Esophagus muscularis mucosa (tissue), 4 donors: ENCODE results near the gene GPX1. TPM values are rescaled to one million over a fixed set of nuclear protein-coding genes. Genes with fewer than 3 reads are reported as not detected.

Experiments
- DNase-seq: peaks from one replicate; pipeline ENCODE4 v3.0.0-alpha.2; 2017; ENCODE audit errors: extremely low spot score
- H3K27ac ChIP-seq, 4 donors: fragments of 200-600 bp; sonication (generic); replicated peaks in 1 of 4; 1 replicate in 3 of 4; 2 replicates in 1 of 4; pipeline ENCODE4 v1.5.1; 2016 to 2019; ENCODE audit warnings: mild to moderate bottlenecking in 1 of 4
- H3K27me3 ChIP-seq, 4 donors: fragments of 200-600 bp; sonication (generic); one replicate each; pipeline versions ENCODE4 v1.5.1 to v1.6.0; 2016 to 2019
- H3K36me3 ChIP-seq, 4 donors: fragments of 200-600 bp; sonication (generic); one replicate each; pipeline ENCODE4 v1.5.1; 2016 to 2019
- H3K4me1 ChIP-seq, 4 donors: fragments of 200-600 bp; sonication (generic); one replicate each; pipeline ENCODE4 v1.5.1; 2016 to 2019
- H3K4me3 ChIP-seq, 4 donors: fragments of 200-600 bp; sonication (generic); 1 replicate in 2 of 4; 2 replicates in 2 of 4; pipeline ENCODE4 v1.5.1; 2016 to 2019; ENCODE audit warnings: mild to moderate bottlenecking in 4 of 4, moderate library complexity in 1 of 4
- H3K9me3 ChIP-seq, 4 donors: fragments of 200-600 bp; sonication (generic); 1 replicate in 3 of 4; 2 replicates in 1 of 4; pipeline ENCODE4 v1.5.1; 2016 to 2019
- EP300 ChIP-seq: sonication (generic); formaldehyde crosslinking; IDR thresholded peaks from one replicate; pipeline ENCODE4 v1.6.1; 2017; ENCODE audit warnings: antibody characterized with exemption
- POLR2A ChIP-seq: fragments of 450-650 bp; IDR thresholded peaks from one replicate; pipeline ENCODE4 v1.6.1; 2017; ENCODE audit warnings: antibody characterized with exemption, moderate library complexity, mild to moderate bottlenecking, low read depth
- POLR2AphosphoS5 ChIP-seq, 2 donors: sonication (generic); formaldehyde crosslinking; IDR thresholded peaks; one replicate each; pipeline ENCODE4 v1.6.1; 2017; ENCODE audit warnings: antibody characterized with exemption in 2 of 2
- WGBS: methylation state at CpG from one replicate; pipeline ENCODE4 v1.1.5; 2018; 5-methylcytosine and 5-hydroxymethylcytosine counted together
- intact Hi-C: fragments of 100-400 bp; cut with DNase I; formaldehyde crosslinking; loops from one replicate; pipeline ENCODE4 v1.15.1; 2023
- total RNA-seq, 4 donors: library from RNA; depleted of rRNA; stranded (reverse); fragments of >200 nt; gene quantifications; one replicate each; pipeline versions ENCODE4 v1.1.0 to v1.2.1, GENCODE V29; 2016
- TF ChIP-seq, protein P1 (sequence below), 3 experiments: fragments of 200-600 bp in 2 of 3; fragments of 450-650 bp in 1 of 3; sonication (generic) in 2 of 3; IDR thresholded peaks; one replicate each; pipeline ENCODE4 v1.5.1; 2017 to 2019; ENCODE audit warnings: antibody characterized with exemption in 3 of 3, mild to moderate bottlenecking in 2 of 3, moderate library complexity in 1 of 3

Gene GPX1
- total RNA-seq, 4 donors from 2014 or later = 154 to 295 (median 226) TPM

DNA sequence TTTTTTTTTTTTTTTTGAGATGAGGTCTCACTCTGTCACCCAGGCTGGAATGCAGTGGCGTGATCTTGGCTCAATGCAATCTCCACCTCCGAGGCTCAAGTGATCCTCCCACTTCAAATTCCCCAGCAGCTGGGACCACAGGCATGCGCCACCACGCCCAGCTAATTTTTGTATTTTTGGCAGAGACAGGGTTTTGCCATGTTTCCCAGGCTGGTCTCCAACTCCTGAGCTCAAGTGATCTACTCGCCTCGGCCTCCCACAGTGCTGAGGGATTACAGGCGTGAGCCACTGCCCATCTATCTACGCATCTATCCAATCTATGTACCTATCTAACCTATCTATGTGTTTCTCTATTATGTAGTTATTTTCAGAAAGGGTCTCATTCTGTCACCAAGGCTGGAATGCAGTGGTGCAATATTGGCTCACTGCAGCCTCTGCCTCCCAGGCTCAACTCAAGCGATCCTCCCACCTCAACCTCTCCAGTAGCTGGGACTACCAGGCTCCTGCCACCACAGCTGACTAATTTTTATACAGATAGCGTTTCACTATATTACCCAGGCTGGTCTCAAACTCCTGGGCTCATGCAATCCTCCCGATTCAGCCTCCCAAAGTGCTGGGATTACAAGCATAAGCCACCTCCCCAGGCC is 20.2 kb upstream of the GPX1 start:
- Histone ChIP-seq H3K36me3 (peaks cover 11 to 23% (median 21%) of the 10 kb centered on the region in 4 donors), H3K27ac (no peak overlapping the region), H3K9me3 (no peaks in the 10 kb centered on the region), H3K27me3 (no peaks in the 10 kb centered on the region), H3K4me3 (no peak overlapping the region), H3K4me1 (peaks cover 5 to 59% (median 46%) of the 10 kb centered on the region in 4 donors)
- intact Hi-C loops = no loop called here
- no peak for TF ChIP-seq POLR2AphosphoS5 (IDR thresholded peaks at IDR 0.05)
- no peak for TF ChIP-seq EP300
- TF ChIP-seq POLR2A = no peak
- TF ChIP-seq, protein P1, sequence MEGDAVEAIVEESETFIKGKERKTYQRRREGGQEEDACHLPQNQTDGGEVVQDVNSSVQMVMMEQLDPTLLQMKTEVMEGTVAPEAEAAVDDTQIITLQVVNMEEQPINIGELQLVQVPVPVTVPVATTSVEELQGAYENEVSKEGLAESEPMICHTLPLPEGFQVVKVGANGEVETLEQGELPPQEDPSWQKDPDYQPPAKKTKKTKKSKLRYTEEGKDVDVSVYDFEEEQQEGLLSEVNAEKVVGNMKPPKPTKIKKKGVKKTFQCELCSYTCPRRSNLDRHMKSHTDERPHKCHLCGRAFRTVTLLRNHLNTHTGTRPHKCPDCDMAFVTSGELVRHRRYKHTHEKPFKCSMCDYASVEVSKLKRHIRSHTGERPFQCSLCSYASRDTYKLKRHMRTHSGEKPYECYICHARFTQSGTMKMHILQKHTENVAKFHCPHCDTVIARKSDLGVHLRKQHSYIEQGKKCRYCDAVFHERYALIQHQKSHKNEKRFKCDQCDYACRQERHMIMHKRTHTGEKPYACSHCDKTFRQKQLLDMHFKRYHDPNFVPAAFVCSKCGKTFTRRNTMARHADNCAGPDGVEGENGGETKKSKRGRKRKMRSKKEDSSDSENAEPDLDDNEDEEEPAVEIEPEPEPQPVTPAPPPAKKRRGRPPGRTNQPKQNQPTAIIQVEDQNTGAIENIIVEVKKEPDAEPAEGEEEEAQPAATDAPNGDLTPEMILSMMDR (IDR thresholded peaks at IDR 0.05) = no peak
- no peak for DNase-seq
- WGBS = 82% methylated on average over 11 of the region's 11 CpGs

DNA sequence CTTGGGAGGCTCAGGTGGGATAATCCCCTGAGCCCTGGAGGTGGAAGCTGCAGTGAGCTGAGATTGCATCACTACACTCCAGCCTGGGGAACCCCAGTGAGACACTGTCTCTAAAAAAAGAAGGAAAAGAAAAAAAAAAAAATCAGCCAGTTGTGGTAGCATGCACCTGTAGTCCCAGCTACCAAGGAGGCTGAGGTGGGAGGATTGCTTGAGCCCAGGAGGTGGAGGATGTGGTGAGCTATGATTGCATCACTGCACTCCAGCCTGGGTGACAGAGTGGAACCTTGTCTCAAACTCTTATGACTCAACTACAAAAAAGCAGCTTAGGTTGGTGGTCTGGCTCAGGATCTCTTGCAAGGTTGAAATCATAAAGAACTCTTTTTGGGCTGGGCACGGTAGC is 19.3 kb upstream of the GPX1 start:
- TF ChIP-seq POLR2AphosphoS5 (IDR thresholded peaks at IDR 0.05) (no peak), EP300 (no peak), POLR2A (no peak)
- TF ChIP-seq, protein P1 (IDR thresholded peaks at IDR 0.05) = no peak
- intact Hi-C loops = no loop called here

DNA sequence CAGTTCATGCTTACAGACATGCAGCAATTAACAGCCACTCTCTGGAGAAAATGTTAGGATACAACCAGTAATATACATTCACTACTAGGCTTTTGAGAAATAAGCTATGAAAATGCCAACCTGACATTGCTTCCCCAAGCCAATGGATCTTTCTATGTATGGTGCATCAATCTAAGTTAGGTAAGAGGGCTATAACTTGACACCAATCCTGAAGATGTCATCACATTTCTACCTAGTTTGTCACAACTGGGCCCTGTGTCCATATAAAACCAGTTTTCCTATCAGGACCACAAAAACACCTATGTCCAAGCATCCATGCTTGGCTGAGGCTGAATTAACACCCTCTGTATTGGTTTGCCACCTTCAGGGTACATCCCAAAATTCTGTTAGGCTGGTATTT is 13.8 kb upstream of the GPX1 start:
- H3K36me3 ChIP-seq = peaks cover 43 to 83% (median 77%) of the 10 kb centered on the region in 4 donors
- no peaks in the 10 kb centered on the region for H3K9me3 ChIP-seq
- no peak for DNase-seq
- H3K27ac ChIP-seq = no peak overlapping the region
- TF ChIP-seq POLR2A (no peak), EP300 (no peak), POLR2AphosphoS5 (IDR thresholded peaks at IDR 0.05) (no peak)
- TF ChIP-seq, protein P1 (IDR thresholded peaks at IDR 0.05) = no peak
- intact Hi-C loops = no loop called here
- no peak overlapping the region for H3K4me3 ChIP-seq
- no peaks in the 10 kb centered on the region for H3K27me3 ChIP-seq
- peaks cover 0 to 23% (median 9%) of the 10 kb centered on the region in 4 donors for H3K4me1 ChIP-seq

More for the DNA sequence above, 19.3 kb upstream of the GPX1 start:
- H3K9me3 ChIP-seq = no peaks in the 10 kb centered on the region
- H3K27me3 ChIP-seq = no peaks in the 10 kb centered on the region
- peaks cover 5 to 50% (median 38%) of the 10 kb centered on the region in 4 donors for H3K4me1 ChIP-seq
- H3K4me3 ChIP-seq = no peak overlapping the region
- 100% methylated on average over 1 of the region's 1 CpG for WGBS
- H3K27ac ChIP-seq = no peak overlapping the region
- DNase-seq = no peak
- peaks cover 20 to 32% (median 30%) of the 10 kb centered on the region in 4 donors for H3K36me3 ChIP-seq

DNA sequence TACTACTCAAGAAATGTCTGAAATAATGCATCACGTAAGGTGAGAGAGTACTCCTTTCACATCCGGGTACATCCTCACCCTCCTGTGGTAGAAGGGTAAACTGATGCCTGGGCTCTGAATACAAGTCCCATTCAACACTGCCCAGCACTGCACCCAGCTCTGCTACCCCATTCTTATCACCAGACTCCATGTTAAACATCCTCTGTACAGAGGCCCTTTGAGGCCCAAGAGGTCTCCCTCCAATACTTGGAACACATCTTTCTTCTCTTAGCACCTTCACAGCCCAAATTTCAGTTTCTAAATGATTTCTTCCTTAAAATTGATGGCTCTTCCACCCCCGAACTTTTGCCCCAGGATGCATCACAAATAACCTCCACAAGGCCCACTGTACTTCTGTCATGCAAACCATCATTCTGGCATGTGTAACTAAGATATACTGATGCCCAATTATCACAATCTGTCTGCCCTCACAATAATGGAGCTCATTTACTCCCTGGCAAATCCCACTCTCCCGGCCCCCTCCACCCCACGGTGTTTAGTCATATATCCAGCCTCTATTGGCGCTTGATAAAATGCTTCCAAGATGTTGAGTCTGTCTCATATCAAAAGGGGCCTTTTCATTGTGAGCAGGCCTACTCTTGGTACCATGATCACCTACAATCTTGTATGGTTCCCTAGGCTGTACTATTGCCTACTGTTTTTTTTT is 12.6 kb upstream of the GPX1 start:
- TF ChIP-seq EP300 = no peak
- TF ChIP-seq POLR2AphosphoS5 (IDR thresholded peaks at IDR 0.05) = no peak
- TF ChIP-seq, protein P1 (IDR thresholded peaks at IDR 0.05) = no peak
- no peak for TF ChIP-seq POLR2A
- Histone ChIP-seq H3K4me3 (no peak overlapping the region), H3K9me3 (no peaks in the 10 kb centered on the region), H3K36me3 (peaks cover 54 to 95% (median 89%) of the 10 kb centered on the region in 4 donors), H3K27me3 (no peaks in the 10 kb centered on the region), H3K27ac (no peak overlapping the region), H3K4me1 (peaks cover 0 to 17% (median 6%) of the 10 kb centered on the region in 4 donors)
- intact Hi-C loops = no loop called here
- no peak for DNase-seq
- 81% methylated on average over 6 of the region's 6 CpGs for WGBS
